Sigmoid colon (tissue), 7 donors: Measurements from ENCODE around the gene APPBP2. TPM values are rescaled to one million over a fixed set of nuclear protein-coding genes. Genes with fewer than 3 reads are reported as not detected.
"Not testable (repeated sequence)": the region's sequence is repeated elsewhere in the genome, so short reads cannot be mapped to it uniquely, and the experiment has no call there.

Source experiments
- DNase-seq: peaks from one replicate; pipeline ENCODE4 v3.0.0-alpha.2; 2019
- H3K27ac ChIP-seq, 4 donors: fragments of 200-600 bp; sonication (generic); one replicate each; pipeline ENCODE4 v1.5.1; 2016 to 2019; ENCODE audit warnings: mild to moderate bottlenecking in 1 of 4
- H3K27me3 ChIP-seq, 3 donors: fragments of 200-600 bp; sonication (generic); one replicate each; pipeline ENCODE4 v1.5.1; 2019; ENCODE audit warnings: mild to moderate bottlenecking in 1 of 3
- H3K36me3 ChIP-seq, 4 donors: fragments of 200-600 bp; sonication (generic); one replicate each; pipeline ENCODE4 v1.5.1; 2016 to 2019
- H3K4me1 ChIP-seq, 4 donors: fragments of 200-600 bp; sonication (generic); one replicate each; pipeline ENCODE4 v1.5.1; 2017 to 2019
- H3K4me3 ChIP-seq, 4 donors: fragments of 200-600 bp; sonication (generic); one replicate each; pipeline ENCODE4 v1.5.1; 2017 to 2019; ENCODE audit warnings: mild to moderate bottlenecking in 2 of 4, moderate library complexity in 1 of 4
- H3K9me3 ChIP-seq, 4 donors: fragments of 200-600 bp in 3 of 4; sonication (generic) in 3 of 4; one replicate each; pipeline versions ENCODE4 v1.5.1 to v1.6.1; 2013 to 2019
- CTCF ChIP-seq, 4 experiments: fragments of 450-650 bp in 3 of 4; fragments of 200-600 bp in 1 of 4; IDR thresholded peaks; one replicate each; pipeline ENCODE4 v1.5.1; 2016 to 2019; ENCODE audit warnings: antibody characterized with exemption in 4 of 4, mild to moderate bottlenecking in 3 of 4, moderate library complexity in 2 of 4
- EP300 ChIP-seq, 4 donors: sonication (generic); formaldehyde crosslinking; IDR thresholded peaks; one replicate each; pipeline ENCODE4 v1.6.1; 2017; ENCODE audit warnings: antibody characterized with exemption in 4 of 4
- POLR2A ChIP-seq, 2 donors: fragments of 450-650 bp; IDR thresholded peaks; one replicate each; pipeline ENCODE4 v1.6.1; 2016; ENCODE audit warnings: antibody characterized with exemption in 2 of 2, mild to moderate bottlenecking in 2 of 2, moderate library complexity in 2 of 2
- POLR2AphosphoS5 ChIP-seq, 4 donors: sonication (generic); formaldehyde crosslinking; IDR thresholded peaks; one replicate each; pipeline ENCODE4 v1.6.1; 2017; ENCODE audit warnings: antibody characterized with exemption in 4 of 4
- WGBS, 2 donors: extraction: QIAGEN DNeasy Blood & Tissue Kit; methylation state at CpG; one replicate each; pipeline ENCODE4 v1.1.7; 2013; 5-methylcytosine and 5-hydroxymethylcytosine counted together
- intact Hi-C: fragments of 100-400 bp; cut with DNase I; formaldehyde crosslinking; loops from one replicate; pipeline ENCODE4 v1.15.1; 2023
- polyA plus RNA-seq, 3 donors: library from polyadenylated mRNA; stranded (reverse); fragments of 200-250 nt; gene quantifications; one replicate each; pipeline ENCODE4 v1.2.3, GENCODE V29; 2013
- total RNA-seq, 4 donors: library from RNA; depleted of rRNA; stranded (reverse); fragments of >200 nt; gene quantifications; one replicate each; pipeline ENCODE4 v1.1.0, GENCODE V29; 2016
- donor health status: healthy with polysubstance abuse.
- donor health status: Bipolar disorder and iron deficiency.
- donor health status: healthy.

The APPBP2 gene
- total and polyA plus RNA-seq, 7 donors, result 7.9 to 36.0 (median 26.2) TPM

- 97 to 98% methylated on average over 2 of the region's 2 CpGs for WGBS, 2 donors
- peaks cover 0 to 6% (median 0%) of the 10 kb centered on the region in 4 donors for H3K9me3 ChIP-seq
- no peaks in the 10 kb centered on the region for H3K27me3 ChIP-seq
- DNase-seq, result no peak
- H3K27ac ChIP-seq, result no peak overlapping the region
- no peak overlapping the region for H3K4me3 ChIP-seq
- H3K4me1 ChIP-seq, result no peaks in the 10 kb centered on the region
- H3K36me3 ChIP-seq, result peaks cover 4 to 86% (median 26%) of the 10 kb centered on the region in 4 donors
- TF ChIP-seq POLR2AphosphoS5 (IDR thresholded peaks at IDR 0.05) (no peak), POLR2A (IDR thresholded peaks at IDR 0.05) (no peak), EP300 (IDR thresholded peaks at IDR 0.05) (no peak), CTCF (IDR thresholded peaks at IDR 0.05) (no peak)
- intact Hi-C loops, result no loop called here
Measured at GRCh38 chr17:60495260-60495659, 30.8 kb downstream of the APPBP2 start.

DNA sequence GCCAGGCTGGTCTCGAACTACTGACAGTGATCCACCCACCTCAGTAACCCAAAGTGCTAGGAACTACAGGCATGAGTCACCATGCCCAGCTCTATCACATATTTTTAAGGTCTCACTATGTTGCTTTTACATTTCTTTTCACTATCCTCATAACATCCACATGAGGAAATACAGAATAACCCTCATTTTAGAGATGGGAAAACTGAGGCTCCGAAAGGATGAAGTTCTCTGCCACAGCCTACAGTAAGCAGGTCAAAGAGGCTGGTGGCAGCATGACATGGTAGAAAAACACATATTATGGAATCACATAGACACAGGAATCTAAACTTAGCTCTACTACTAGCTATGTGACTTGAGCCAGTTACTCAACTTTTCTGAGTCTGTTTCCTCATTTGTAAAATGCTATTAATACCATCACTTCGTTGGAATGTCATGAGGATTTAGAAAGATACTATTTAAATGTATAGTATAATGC lies 32.2 kb downstream of the APPBP2 start:
- no peaks in the 10 kb centered on the region for H3K4me1 ChIP-seq
- H3K27me3 ChIP-seq, result no peaks in the 10 kb centered on the region
- 93 to 97% methylated on average over 3 of the region's 3 CpGs for WGBS, 2 donors
- peaks cover 0 to 6% (median 0%) of the 10 kb centered on the region in 4 donors for H3K9me3 ChIP-seq
- H3K36me3 ChIP-seq, result peaks cover 4 to 82% (median 28%) of the 10 kb centered on the region in 4 donors
- H3K4me3 ChIP-seq, result no peak overlapping the region
- no peak for TF ChIP-seq POLR2AphosphoS5 (IDR thresholded peaks at IDR 0.05)
- no peak for TF ChIP-seq POLR2A (IDR thresholded peaks at IDR 0.05)
- TF ChIP-seq EP300 (IDR thresholded peaks at IDR 0.05), result no peak
- TF ChIP-seq CTCF (IDR thresholded peaks at IDR 0.05), result no peak
- no peak for DNase-seq
- intact Hi-C loops, result no loop called here
- no peak overlapping the region for H3K27ac ChIP-seq

- intact Hi-C loops, result no loop called here
- Histone ChIP-seq H3K4me1 (no peaks in the 10 kb centered on the region), H3K4me3 (no peak overlapping the region), H3K36me3 (peaks cover 4 to 82% (median 31%) of the 10 kb centered on the region in 4 donors), H3K9me3 (peaks cover 0 to 6% (median 0%) of the 10 kb centered on the region in 4 donors), H3K27me3 (no peaks in the 10 kb centered on the region), H3K27ac (no peak overlapping the region)
- DNase-seq, result no peak
- 97 to 98% methylated on average over 3 of the region's 3 CpGs for WGBS, 2 donors
- no peak for TF ChIP-seq POLR2A (IDR thresholded peaks at IDR 0.05)
- no peak for TF ChIP-seq EP300 (IDR thresholded peaks at IDR 0.05)
- no peak for TF ChIP-seq POLR2AphosphoS5 (IDR thresholded peaks at IDR 0.05)
- no peak for TF ChIP-seq CTCF (IDR thresholded peaks at IDR 0.05)
Measured at GRCh38 chr17:60491771-60492170, 34.3 kb downstream of the APPBP2 start.

DNA sequence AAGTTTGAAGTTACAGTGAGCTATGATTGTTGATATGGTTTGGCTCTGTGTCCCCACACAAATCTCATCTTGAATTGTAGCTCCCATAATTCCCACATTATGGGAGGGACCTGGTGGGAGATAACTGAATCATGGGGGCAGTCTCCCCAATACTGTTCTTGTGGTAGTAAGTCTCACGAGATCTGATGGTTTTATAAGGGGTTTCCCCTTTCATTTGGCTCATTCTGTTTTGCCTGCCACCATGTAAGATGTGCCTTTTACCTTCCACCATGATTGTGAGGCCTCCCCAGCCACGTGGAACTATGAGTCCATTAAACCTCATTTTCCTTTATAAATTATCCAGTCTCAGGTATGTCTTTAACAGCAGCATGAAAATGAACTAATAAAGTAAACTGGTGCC lies 35.4 kb downstream of the APPBP2 start:
- peaks cover 4 to 75% (median 31%) of the 10 kb centered on the region in 4 donors for H3K36me3 ChIP-seq
- H3K4me1 ChIP-seq, H3K4me3 ChIP-seq, H3K27me3 ChIP-seq, H3K9me3 ChIP-seq, DNase-seq, intact Hi-C loops, H3K27ac ChIP-seq: not testable (repeated sequence)
- WGBS, 2 donors, result 94 to 98% methylated on average over 2 of the region's 2 CpGs

GRCh38 chr17:60481604-60482003 lies 44.4 kb downstream of the APPBP2 start:
- TF ChIP-seq EP300 (IDR thresholded peaks at IDR 0.05), result no peak
- no peak for TF ChIP-seq POLR2AphosphoS5 (IDR thresholded peaks at IDR 0.05)
- no peak for TF ChIP-seq CTCF (IDR thresholded peaks at IDR 0.05)
- TF ChIP-seq POLR2A (IDR thresholded peaks at IDR 0.05), result no peak
- WGBS, 2 donors, result 93 to 98% methylated on average over 4 of the region's 4 CpGs
- Histone ChIP-seq H3K36me3 (peaks cover 0 to 23% (median 0%) of the 10 kb centered on the region in 4 donors), H3K9me3 (no peaks in the 10 kb centered on the region), H3K4me3 (no peak overlapping the region), H3K27ac (no peak overlapping the region), H3K4me1 (no peaks in the 10 kb centered on the region), H3K27me3 (no peaks in the 10 kb centered on the region)
- no peak for DNase-seq
- intact Hi-C loops, result no loop called here
